Upper lobe of left lung (tissue), 6 donors: ENCODE measurements around the gene RAB37. TPM values are rescaled to one million over a fixed set of nuclear protein-coding genes. Genes with fewer than 3 reads are reported as not detected.

Experiments
- ATAC-seq, 2 donors: fragments of 200-7000 bp; cut with Tn5 transposase; one replicate each; pipeline ENCODE4 v1.9.1; 2022; ENCODE audit warnings: mild to moderate bottlenecking in 2 of 2, moderate library complexity in 2 of 2; ENCODE audit not compliant: low FRiP score in 2 of 2
- DNase-seq, 2 donors: peaks; one replicate each; pipeline ENCODE4 v3.0.0-alpha.2; 2019 to 2020
- H3K27ac ChIP-seq, 4 donors: fragments of 200-600 bp; sonication (generic); one replicate each; pipeline ENCODE4 v1.5.1; 2016 to 2019
- H3K27me3 ChIP-seq, 4 donors: fragments of 200-600 bp; sonication (generic); one replicate each; pipeline ENCODE4 v1.5.1; 2017 to 2019
- H3K36me3 ChIP-seq, 4 donors: fragments of 200-600 bp; sonication (generic); one replicate each; pipeline ENCODE4 v1.5.1; 2016 to 2019
- H3K4me1 ChIP-seq, 4 donors: fragments of 200-600 bp; sonication (generic); one replicate each; pipeline ENCODE4 v1.5.1; 2018 to 2019
- H3K4me3 ChIP-seq, 4 donors: fragments of 200-600 bp; sonication (generic); one replicate each; pipeline ENCODE4 v1.5.1; 2017 to 2019; ENCODE audit warnings: mild to moderate bottlenecking in 2 of 4, moderate library complexity in 1 of 4
- H3K9me3 ChIP-seq, 4 donors: fragments of 200-600 bp; sonication (generic); one replicate each; pipeline ENCODE4 v1.5.1; 2018 to 2019
- EP300 ChIP-seq, 4 donors: sonication (generic); formaldehyde crosslinking; IDR thresholded peaks; one replicate each; pipeline ENCODE4 v1.5.1; 2017; ENCODE audit warnings: antibody characterized with exemption in 4 of 4, control low read depth in 2 of 4
- POLR2A ChIP-seq, 4 donors: fragments of 450-650 bp; IDR thresholded peaks; one replicate each; pipeline ENCODE4 v1.5.1; 2016 to 2017; ENCODE audit warnings: antibody characterized with exemption in 4 of 4, mild to moderate bottlenecking in 2 of 4
- POLR2AphosphoS5 ChIP-seq, 2 donors: sonication (generic); formaldehyde crosslinking; IDR thresholded peaks; one replicate each; pipeline ENCODE4 v1.5.1; 2017; ENCODE audit warnings: antibody characterized with exemption in 2 of 2
- WGBS, 2 donors: methylation state at CpG; one replicate each; pipeline ENCODE4 v1.1.5; 2017 to 2018; 5-methylcytosine and 5-hydroxymethylcytosine counted together
- total RNA-seq, 6 donors: library from RNA; depleted of rRNA in 4 of 6; stranded (reverse); fragments of >200 nt in 4 of 6; gene quantifications; one replicate each; pipeline versions ENCODE4 v1.1.0 to v1.2.1, GENCODE V29; 2016 to 2021
- TF ChIP-seq, protein P1 (sequence below), 6 experiments: fragments of 450-650 bp in 4 of 6; fragments of 200-600 bp in 2 of 6; sonication (generic) in 2 of 6; IDR thresholded peaks; one replicate each; pipeline ENCODE4 v1.5.1; 2016 to 2019; ENCODE audit warnings: antibody characterized with exemption in 6 of 6
- donor health status: DM: no; HTN: no; CAD: no; lungs with moderate emphysema.
- donor health status: DM: no; HTN: yes; CAD: no; lungs with severe emphysema.

RAB37 gene
- total RNA-seq, 6 donors from 2014 or later, result 1.1 to 7.1 (median 3.7) TPM

DNA sequence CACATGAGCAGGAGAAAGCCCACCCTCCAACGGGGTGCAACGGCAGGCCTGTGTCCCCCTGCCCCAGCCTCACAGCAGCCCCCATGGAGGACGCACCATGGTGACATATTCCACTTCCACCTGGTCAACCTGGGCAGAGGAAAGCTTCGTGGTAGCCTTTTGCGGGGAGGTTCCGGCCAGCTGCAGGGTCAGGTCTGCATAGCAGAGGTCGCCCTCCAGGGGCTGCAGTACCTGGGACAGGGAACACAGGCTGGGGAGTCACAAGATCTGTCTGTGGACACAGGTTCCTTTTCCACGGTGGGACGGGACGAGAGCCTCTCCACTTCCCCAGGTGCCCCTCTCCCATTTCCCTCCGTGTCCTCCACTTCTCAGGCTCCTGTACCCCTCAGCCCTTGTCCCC, 41.4 kb upstream of the RAB37 start:
- no peaks in the 10 kb centered on the region for H3K36me3 ChIP-seq
- TF ChIP-seq POLR2AphosphoS5 (IDR thresholded peaks at IDR 0.05), result no peak
- TF ChIP-seq, protein P1, sequence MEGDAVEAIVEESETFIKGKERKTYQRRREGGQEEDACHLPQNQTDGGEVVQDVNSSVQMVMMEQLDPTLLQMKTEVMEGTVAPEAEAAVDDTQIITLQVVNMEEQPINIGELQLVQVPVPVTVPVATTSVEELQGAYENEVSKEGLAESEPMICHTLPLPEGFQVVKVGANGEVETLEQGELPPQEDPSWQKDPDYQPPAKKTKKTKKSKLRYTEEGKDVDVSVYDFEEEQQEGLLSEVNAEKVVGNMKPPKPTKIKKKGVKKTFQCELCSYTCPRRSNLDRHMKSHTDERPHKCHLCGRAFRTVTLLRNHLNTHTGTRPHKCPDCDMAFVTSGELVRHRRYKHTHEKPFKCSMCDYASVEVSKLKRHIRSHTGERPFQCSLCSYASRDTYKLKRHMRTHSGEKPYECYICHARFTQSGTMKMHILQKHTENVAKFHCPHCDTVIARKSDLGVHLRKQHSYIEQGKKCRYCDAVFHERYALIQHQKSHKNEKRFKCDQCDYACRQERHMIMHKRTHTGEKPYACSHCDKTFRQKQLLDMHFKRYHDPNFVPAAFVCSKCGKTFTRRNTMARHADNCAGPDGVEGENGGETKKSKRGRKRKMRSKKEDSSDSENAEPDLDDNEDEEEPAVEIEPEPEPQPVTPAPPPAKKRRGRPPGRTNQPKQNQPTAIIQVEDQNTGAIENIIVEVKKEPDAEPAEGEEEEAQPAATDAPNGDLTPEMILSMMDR (IDR thresholded peaks at IDR 0.05), result no peak
- TF ChIP-seq POLR2A (IDR thresholded peaks at IDR 0.05), result no peak
- no peak for TF ChIP-seq EP300 (IDR thresholded peaks at IDR 0.05)
- peaks cover 0 to 7% (median 0%) of the 10 kb centered on the region in 4 donors for H3K4me1 ChIP-seq
- H3K4me3 ChIP-seq, result no peak overlapping the region
- H3K27ac ChIP-seq, result no peak overlapping the region
- ATAC-seq, result no peak
- WGBS, 2 donors, result 86 to 90% methylated on average over 7 to 11 of the region's 11 CpGs
- DNase-seq, result peak in 1 of 2 donors; percentile 44
- H3K27me3 ChIP-seq, result no peaks in the 10 kb centered on the region
- no peaks in the 10 kb centered on the region for H3K9me3 ChIP-seq

DNA sequence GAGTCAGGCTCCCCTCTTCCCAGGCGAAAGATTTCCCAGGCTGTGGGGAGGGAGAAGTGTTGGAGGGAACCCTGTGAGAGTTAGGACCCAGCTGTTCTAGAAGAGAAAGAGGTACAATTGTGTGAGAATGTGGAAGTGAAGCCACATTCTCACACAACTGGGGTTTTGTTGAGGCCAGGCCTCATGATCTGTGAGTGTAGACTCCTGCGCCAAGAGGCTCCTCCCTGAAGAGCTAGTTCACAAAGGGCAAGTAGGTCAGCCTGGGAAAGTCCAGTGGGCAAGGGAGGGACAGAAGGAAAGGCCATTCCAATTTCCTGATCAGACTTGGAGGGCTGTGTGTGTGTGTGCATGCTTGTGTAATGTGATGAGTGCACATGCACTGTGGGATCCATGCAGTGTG, 39.5 kb upstream of the RAB37 start:
- H3K9me3 ChIP-seq, result no peaks in the 10 kb centered on the region
- H3K27ac ChIP-seq, result no peak overlapping the region
- TF ChIP-seq, protein P1 (IDR thresholded peaks at IDR 0.05), result no peak
- TF ChIP-seq EP300 (IDR thresholded peaks at IDR 0.05) (no peak), POLR2AphosphoS5 (IDR thresholded peaks at IDR 0.05) (no peak), POLR2A (IDR thresholded peaks at IDR 0.05) (no peak)
- no peak overlapping the region for H3K4me3 ChIP-seq
- peaks cover 0 to 9% (median 0%) of the 10 kb centered on the region in 4 donors for H3K4me1 ChIP-seq
- WGBS, 2 donors, result 89 to 96% methylated on average over 2 of the region's 2 CpGs
- no peak for DNase-seq
- no peak for ATAC-seq
- no peaks in the 10 kb centered on the region for H3K27me3 ChIP-seq
- H3K36me3 ChIP-seq, result no peaks in the 10 kb centered on the region

DNA sequence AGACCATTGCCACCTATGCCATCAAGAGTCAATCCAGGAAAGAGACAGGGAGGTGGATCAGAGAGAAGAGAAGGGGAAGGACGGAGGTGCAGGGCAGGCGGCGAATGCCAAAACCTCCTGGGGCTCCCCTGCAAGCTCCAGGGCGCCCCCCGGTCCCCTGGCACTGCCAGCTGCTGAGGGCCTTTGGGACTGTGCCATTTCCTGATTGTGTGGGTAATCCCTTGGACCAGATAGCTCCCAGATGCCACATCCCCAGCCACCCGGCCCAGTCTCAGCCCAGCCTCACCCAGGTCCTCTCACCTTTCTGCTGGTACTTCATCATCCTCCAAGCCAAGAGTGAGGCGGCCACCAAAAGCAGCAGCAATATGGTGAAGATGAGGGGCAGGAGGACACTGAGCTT, 39.0 kb upstream of the RAB37 start:
- Histone ChIP-seq H3K4me3 (no peak overlapping the region), H3K27me3 (no peaks in the 10 kb centered on the region), H3K36me3 (no peaks in the 10 kb centered on the region), H3K9me3 (no peaks in the 10 kb centered on the region), H3K27ac (no peak overlapping the region), H3K4me1 (peaks cover 0 to 9% (median 0%) of the 10 kb centered on the region in 4 donors)
- no peak for TF ChIP-seq POLR2A (IDR thresholded peaks at IDR 0.05)
- no peak for TF ChIP-seq POLR2AphosphoS5 (IDR thresholded peaks at IDR 0.05)
- TF ChIP-seq, protein P1 (IDR thresholded peaks at IDR 0.05), result no peak
- no peak for TF ChIP-seq EP300 (IDR thresholded peaks at IDR 0.05)
- 92 to 94% methylated on average over 7 of the region's 7 CpGs for WGBS, 2 donors
- DNase-seq, result peak in 1 of 2 donors; percentile 56
- ATAC-seq, result no peak

DNA sequence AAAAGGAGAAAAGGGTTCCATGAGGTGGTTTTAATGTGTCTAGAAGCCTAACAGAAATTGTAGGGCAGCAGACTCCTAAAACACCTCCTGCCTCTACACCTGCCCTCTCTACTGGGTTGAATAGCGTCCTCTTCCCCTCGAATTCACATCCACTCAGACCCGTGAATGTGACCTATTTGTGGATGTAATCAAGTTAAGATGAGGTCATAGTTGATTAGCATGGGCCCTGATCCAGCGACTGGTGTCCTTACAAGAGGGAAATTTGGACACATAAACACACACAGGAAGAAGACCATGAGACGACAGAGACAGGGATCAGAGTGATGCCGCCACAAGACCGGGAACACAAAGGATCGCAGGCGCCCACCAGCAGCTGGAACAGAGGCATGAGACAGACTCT, 37.8 kb upstream of the RAB37 start:
- no peak for TF ChIP-seq EP300 (IDR thresholded peaks at IDR 0.05)
- TF ChIP-seq, protein P1 (IDR thresholded peaks at IDR 0.05), result no peak
- TF ChIP-seq POLR2A (IDR thresholded peaks at IDR 0.05), result no peak
- no peak for TF ChIP-seq POLR2AphosphoS5 (IDR thresholded peaks at IDR 0.05)
- no peak for ATAC-seq
- H3K9me3 ChIP-seq, result no peaks in the 10 kb centered on the region
- H3K4me3 ChIP-seq, result no peak overlapping the region
- 57 to 63% methylated on average over 9 of the region's 9 CpGs for WGBS, 2 donors
- H3K4me1 ChIP-seq, result peaks cover 0 to 14% (median 0%) of the 10 kb centered on the region in 4 donors
- DNase-seq, result no peak
- no peaks in the 10 kb centered on the region for H3K27me3 ChIP-seq
- no peaks in the 10 kb centered on the region for H3K36me3 ChIP-seq
- no peak overlapping the region for H3K27ac ChIP-seq

DNA sequence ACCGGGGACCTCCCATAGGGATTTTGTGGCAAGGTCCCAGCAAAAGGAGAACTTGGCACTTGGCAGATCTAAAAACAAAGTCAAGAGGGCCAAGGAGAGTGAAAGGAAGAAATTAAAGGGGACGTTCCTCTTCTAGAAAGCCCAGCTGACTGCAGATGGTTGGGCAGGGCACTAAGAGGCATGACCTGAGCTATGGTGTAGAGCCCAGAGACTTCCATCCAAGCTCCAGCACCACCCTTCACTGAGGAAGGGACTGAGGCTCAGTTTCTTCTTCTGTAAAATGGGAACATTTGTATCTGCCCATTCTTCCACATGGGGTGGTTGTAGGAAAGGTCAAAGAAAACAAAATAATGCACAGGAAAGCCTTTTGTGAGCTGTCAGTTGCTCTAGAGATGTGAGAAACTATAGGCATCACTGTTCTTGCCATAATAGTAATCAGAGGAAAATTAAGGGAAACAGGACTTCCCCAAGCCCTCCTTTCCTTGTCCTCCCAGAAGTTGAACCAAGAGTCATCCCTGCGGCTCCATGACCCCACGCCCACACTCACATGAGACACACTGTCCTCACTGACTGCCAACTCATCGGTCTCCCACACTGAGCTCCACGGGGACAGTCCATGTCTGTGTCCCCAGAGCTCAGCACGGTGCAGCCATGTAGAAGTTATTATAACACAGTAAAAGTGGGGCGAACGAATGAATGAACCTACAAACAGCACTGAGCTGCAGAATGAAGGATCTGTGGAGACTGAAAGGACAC, 34.8 kb upstream of the RAB37 start:
- H3K9me3 ChIP-seq, result no peaks in the 10 kb centered on the region
- no peak overlapping the region for H3K4me3 ChIP-seq
- TF ChIP-seq EP300 (IDR thresholded peaks at IDR 0.05), result no peak
- no peak for TF ChIP-seq POLR2AphosphoS5 (IDR thresholded peaks at IDR 0.05)
- TF ChIP-seq POLR2A (IDR thresholded peaks at IDR 0.05), result no peak
- TF ChIP-seq, protein P1 (IDR thresholded peaks at IDR 0.05), result no peak
- H3K36me3 ChIP-seq, result no peaks in the 10 kb centered on the region
- ATAC-seq (peak in 1 of 2 donors; percentile 39), DNase-seq (no peak)
- no peaks in the 10 kb centered on the region for H3K27me3 ChIP-seq
- 66 to 76% methylated on average over 9 of the region's 9 CpGs for whole genome bisulfite sequencing, 2 donors
- H3K4me1 ChIP-seq, result peaks cover 0 to 19% (median 0%) of the 10 kb centered on the region in 4 donors
- H3K27ac ChIP-seq, result no peak overlapping the region
